DOHH2 (cell line): ENCODE results near the gene ATP2B2.

Experiments used
- H3F3A ChIP-seq: fragments of 200-600 bp; sonication (generic), shearing (Covaris generic); 2 replicates; pipeline ENCODE4 v1.6.0; 2016; ENCODE audit warnings: antibody characterized with exemption, mild to moderate bottlenecking; ENCODE audit not compliant: control insufficient read depth, insufficient read depth
- H3K27ac ChIP-seq: fragments of 200-600 bp; sonication (generic); 2 replicates; pipeline ENCODE4 v1.5.1; 2014; ENCODE audit warnings: low read depth, mild to moderate bottlenecking, low read length, moderate library complexity
- H3K27me3 ChIP-seq: fragments of 200-600 bp; sonication (generic); 2 replicates; pipeline ENCODE4 v1.6.1; 2014; ENCODE audit warnings: mild to moderate bottlenecking, low read length, mixed read lengths; ENCODE audit not compliant: control insufficient read depth
- H3K36me3 ChIP-seq: fragments of 200-600 bp; sonication (generic); 2 replicates; pipeline ENCODE4 v1.6.1; 2014; ENCODE audit warnings: mild to moderate bottlenecking, low read length, moderate library complexity, mixed read lengths; ENCODE audit not compliant: control insufficient read depth
- H3K4me1 ChIP-seq: fragments of 200-600 bp; sonication (generic); 2 replicates; pipeline ENCODE4 v1.6.1; 2014; ENCODE audit warnings: mild to moderate bottlenecking, low read length, mixed read lengths; ENCODE audit not compliant: control insufficient read depth
- H3K4me2 ChIP-seq: fragments of 200-600 bp; sonication (generic); 2 replicates; pipeline ENCODE4 v1.6.0; 2014; ENCODE audit warnings: mild to moderate bottlenecking, low read length, moderate library complexity
- H3K4me3 ChIP-seq: fragments of 200-600 bp; sonication (generic); 2 replicates; pipeline ENCODE4 v1.5.1; 2014; ENCODE audit warnings: mild to moderate bottlenecking, low read length, mixed read lengths
- H3K79me2 ChIP-seq: fragments of 200-600 bp; sonication (generic); 2 replicates; pipeline ENCODE4 v1.6.1; 2014; ENCODE audit warnings: mild to moderate bottlenecking, low read length, mixed read lengths; ENCODE audit not compliant: control insufficient read depth
- H3K9me2 ChIP-seq: fragments of 200-600 bp; sonication (generic); replicated peaks from 2 replicates; pipeline ENCODE4 v1.6.1; 2014; ENCODE audit warnings: mild to moderate bottlenecking, low read length, mixed read lengths; ENCODE audit not compliant: control insufficient read depth
- H3K9me3 ChIP-seq: fragments of 200-600 bp; sonication (generic); 2 replicates; pipeline ENCODE4 v1.6.1; 2014; ENCODE audit warnings: antibody characterized with exemption, low read length, mixed read lengths; ENCODE audit not compliant: control insufficient read depth, insufficient read depth
- H4K20me1 ChIP-seq: fragments of 200-600 bp; sonication (generic); 2 replicates; pipeline ENCODE4 v1.6.0; 2014; ENCODE audit warnings: low read depth, mild to moderate bottlenecking, antibody characterized with exemption, low read length, moderate library complexity; ENCODE audit not compliant: control insufficient read depth, insufficient read depth
- EZH2phosphoT487 ChIP-seq: fragments of 200-600 bp; sonication (generic); IDR thresholded peaks from 2 replicates; pipeline ENCODE4 v1.6.1; 2017; ENCODE audit warnings: borderline replicate concordance, mild to moderate bottlenecking, antibody characterized with exemption, low read length, moderate library complexity, mixed read lengths
- TF ChIP-seq, protein P1 (sequence below): fragments of 200-600 bp; sonication (generic); IDR thresholded peaks from one replicate; pipeline ENCODE4 v1.5.1; 2014; ENCODE audit warnings: antibody characterized with exemption, mild to moderate bottlenecking, low read depth, low read length; ENCODE audit not compliant: poor library complexity, severe bottlenecking

ATP2B2 gene

DNA sequence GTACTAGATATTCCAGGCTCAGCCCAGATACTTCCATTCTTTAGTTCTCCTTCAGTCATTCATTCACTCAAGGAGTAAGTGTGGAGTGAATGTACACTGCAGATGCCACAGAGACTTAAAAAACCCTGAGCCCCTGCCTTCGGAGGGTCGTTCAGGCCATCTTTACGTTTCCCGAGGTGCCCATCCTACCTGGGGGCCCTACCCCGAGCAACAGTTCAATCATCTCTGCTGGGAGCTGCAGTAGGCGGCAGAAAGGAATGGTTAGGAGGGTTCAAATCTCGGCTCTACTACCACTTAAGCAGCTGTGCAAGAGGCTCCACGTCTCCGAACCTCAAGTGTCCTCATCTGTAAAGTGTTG lies 185.1 kb downstream of the ATP2B2 start:
- H3K27me3 ChIP-seq, result no peaks in the 10 kb centered on the region
- H3K4me2 ChIP-seq, result peak overlapping the region; percentile 95
- H3K9me3 ChIP-seq, result no peaks in the 10 kb centered on the region
- H3K4me3 ChIP-seq, result peak overlapping the region; percentile 93
- no peaks in the 10 kb centered on the region for H3F3A ChIP-seq
- H3K36me3 ChIP-seq, result peaks cover 39% of the 10 kb centered on the region
- TF ChIP-seq, protein P1, sequence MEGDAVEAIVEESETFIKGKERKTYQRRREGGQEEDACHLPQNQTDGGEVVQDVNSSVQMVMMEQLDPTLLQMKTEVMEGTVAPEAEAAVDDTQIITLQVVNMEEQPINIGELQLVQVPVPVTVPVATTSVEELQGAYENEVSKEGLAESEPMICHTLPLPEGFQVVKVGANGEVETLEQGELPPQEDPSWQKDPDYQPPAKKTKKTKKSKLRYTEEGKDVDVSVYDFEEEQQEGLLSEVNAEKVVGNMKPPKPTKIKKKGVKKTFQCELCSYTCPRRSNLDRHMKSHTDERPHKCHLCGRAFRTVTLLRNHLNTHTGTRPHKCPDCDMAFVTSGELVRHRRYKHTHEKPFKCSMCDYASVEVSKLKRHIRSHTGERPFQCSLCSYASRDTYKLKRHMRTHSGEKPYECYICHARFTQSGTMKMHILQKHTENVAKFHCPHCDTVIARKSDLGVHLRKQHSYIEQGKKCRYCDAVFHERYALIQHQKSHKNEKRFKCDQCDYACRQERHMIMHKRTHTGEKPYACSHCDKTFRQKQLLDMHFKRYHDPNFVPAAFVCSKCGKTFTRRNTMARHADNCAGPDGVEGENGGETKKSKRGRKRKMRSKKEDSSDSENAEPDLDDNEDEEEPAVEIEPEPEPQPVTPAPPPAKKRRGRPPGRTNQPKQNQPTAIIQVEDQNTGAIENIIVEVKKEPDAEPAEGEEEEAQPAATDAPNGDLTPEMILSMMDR, result no peak
- no peak for TF ChIP-seq EZH2phosphoT487
- H3K9me2 ChIP-seq, result no peaks in the 10 kb centered on the region
- H3K27ac ChIP-seq, result no peak overlapping the region; the same call in 1 of the 2 replicates
- H3K79me2 ChIP-seq, result peaks cover 35% of the 10 kb centered on the region
- H3K4me1 ChIP-seq, result peaks cover 10% of the 10 kb centered on the region
- 0 out of 2 replicates have a peak, but pooled peaks cover 4% of the 10 kb centered on the region for H4K20me1 ChIP-seq

DNA sequence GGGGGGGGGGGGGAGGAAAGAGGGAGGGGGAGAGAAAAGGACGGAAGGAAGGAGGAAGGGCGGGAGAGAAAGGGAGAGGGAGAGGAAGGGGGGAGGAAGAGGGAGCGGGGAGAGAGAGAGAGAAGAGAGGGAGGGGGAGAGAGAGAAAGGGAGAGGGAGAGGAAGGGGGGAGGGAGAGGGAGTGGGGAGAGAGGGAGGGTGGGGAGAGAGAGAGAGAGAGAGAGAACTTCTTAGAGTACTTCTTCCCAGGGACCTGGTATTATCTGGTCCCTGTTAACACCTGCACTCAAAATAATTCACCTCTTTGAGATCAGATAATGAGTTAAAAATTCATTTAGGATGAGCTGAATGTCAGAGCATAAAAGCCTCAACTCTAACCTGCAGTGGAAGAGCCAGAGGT lies 185.6 kb downstream of the ATP2B2 start:
- Histone ChIP-seq H3K27me3 (no peaks in the 10 kb centered on the region), H3K36me3 (peaks cover 42% of the 10 kb centered on the region), H3K4me2 (peak overlapping the region; percentile 95), H3K27ac (no peak overlapping the region), H3K4me1 (peaks cover 10% of the 10 kb centered on the region), H4K20me1 (0 out of 2 replicates have a peak, but pooled peaks cover 4% of the 10 kb centered on the region), H3K9me3 (no peaks in the 10 kb centered on the region), H3K4me3 (peak overlapping the region; percentile 93), H3F3A (no peaks in the 10 kb centered on the region), H3K9me2 (no peaks in the 10 kb centered on the region), H3K79me2 (peaks cover 35% of the 10 kb centered on the region)
- TF ChIP-seq, protein P1, result no peak
- no peak for TF ChIP-seq EZH2phosphoT487

DNA sequence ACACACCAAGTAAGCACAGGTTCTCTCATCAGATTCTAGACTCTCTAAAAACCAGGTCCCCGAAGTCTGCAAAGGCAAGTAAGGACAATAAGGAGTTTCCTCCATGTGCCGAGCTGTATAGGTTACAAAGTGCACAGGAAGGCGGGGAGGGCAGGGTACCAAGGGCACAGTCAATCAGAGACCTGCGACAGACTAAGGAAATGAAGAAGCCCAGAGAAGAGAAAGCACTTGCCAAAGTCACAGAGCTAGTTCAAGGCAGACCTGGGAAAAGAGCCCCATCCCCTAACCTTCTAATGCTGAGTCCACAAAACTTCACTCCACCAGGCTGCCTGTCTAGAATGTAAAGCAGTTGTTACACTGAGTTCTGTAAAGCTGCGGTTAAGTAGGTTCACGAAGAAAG lies 186.1 kb downstream of the ATP2B2 start:
- H3K27me3 ChIP-seq, result no peaks in the 10 kb centered on the region
- TF ChIP-seq, protein P1, result no peak
- TF ChIP-seq EZH2phosphoT487, result no peak
- H3K36me3 ChIP-seq, result peaks cover 48% of the 10 kb centered on the region
- H3K9me3 ChIP-seq, result no peaks in the 10 kb centered on the region
- peaks cover 35% of the 10 kb centered on the region for H3K79me2 ChIP-seq
- peaks cover 10% of the 10 kb centered on the region for H3K4me1 ChIP-seq
- 0 out of 2 replicates have a peak, but pooled peaks cover 4% of the 10 kb centered on the region for H4K20me1 ChIP-seq
- H3K4me2 ChIP-seq, result peak overlapping the region; percentile 95
- H3K27ac ChIP-seq, result no peak overlapping the region
- no peaks in the 10 kb centered on the region for H3K9me2 ChIP-seq
- H3K4me3 ChIP-seq, result peak overlapping the region; percentile 32
- H3F3A ChIP-seq, result no peaks in the 10 kb centered on the region
